HG03097 (cell line): ENCODE results near the gene FOXQ1.
"Not testable (repeated sequence)": the region's sequence is repeated elsewhere in the genome, so short reads cannot be mapped to it uniquely, and the experiment has no call there.

ENCODE experiments used
- ATAC-seq: cut with Tn5 transposase; IDR thresholded peaks from one replicate; pipeline ENCODE4 v1.9.1; 2021; ENCODE audit not compliant: unreplicated experiment, low FRiP score

The FOXQ1 gene

GRCh38 chr6:1351381-1352008 is 39.6 kb downstream of the FOXQ1 start:
- no peak for ATAC-seq

- ATAC-seq: not testable (repeated sequence)
Measured at GRCh38 chr6:1355068-1355467, 43.2 kb downstream of the FOXQ1 start.

- ATAC-seq: not testable (repeated sequence)
Measured at GRCh38 chr6:1361717-1362116, 49.8 kb downstream of the FOXQ1 start.

- ATAC-seq: no peak
Measured at GRCh38 chr6:1362643-1363042, 50.7 kb downstream of the FOXQ1 start.

GRCh38 chr6:1363298-1363697 is 51.4 kb downstream of the FOXQ1 start:
- no peak for ATAC-seq

- no peak for ATAC-seq
Measured at GRCh38 chr6:1363729-1364572, 52.1 kb downstream of the FOXQ1 start.
